DLD1 (cell line): ENCODE measurements around the gene ACSS1.

Experiments
- in situ Hi-C: cut with HindIII; loops from 2 replicates; pipeline ENCODE4 v1.10.0; 2017; ENCODE audit warnings: low sequenced_read_pairs

The ACSS1 gene

DNA sequence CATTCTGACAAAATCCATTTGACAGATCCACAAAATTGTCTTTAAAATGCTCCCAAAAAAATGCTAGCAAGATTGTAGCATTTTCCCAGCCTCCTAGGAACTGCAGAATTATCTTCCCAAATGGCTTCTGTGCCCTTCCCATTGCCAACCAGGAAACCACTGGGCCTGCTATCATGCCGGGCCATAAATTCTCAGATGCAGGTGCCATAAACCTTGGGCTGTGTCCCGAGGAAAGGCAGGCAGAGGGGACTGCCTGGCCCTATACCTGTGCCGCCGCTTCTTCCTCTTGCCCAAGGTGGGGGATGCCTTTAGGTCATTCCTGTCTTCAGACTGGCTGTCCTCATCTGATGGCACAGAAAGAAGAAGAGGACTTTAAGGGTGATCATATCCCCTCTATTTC is 21.2 kb upstream of the ACSS1 start:
- in situ Hi-C loops = no loop called here

DNA sequence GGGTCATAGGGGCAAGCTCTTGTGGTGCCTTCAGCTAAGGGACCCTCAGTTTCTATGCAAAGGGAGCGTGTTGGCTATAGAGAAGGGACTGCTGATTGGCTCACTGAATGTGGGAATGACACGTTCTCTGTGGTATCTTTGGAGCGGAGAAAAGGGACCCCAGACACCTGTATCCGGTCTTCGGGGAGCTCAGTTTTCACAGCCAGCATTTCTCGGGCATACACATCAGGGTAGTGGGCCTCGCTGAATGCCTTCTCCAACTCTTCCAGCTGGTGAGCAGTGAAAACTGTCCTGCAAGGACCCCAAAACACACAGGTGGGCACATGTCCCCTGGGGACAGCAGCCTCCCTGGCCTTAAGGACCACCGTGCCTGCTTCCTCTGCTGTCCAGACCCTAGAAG is 20.7 kb upstream of the ACSS1 start:
- in situ Hi-C loops = no loop called here

DNA sequence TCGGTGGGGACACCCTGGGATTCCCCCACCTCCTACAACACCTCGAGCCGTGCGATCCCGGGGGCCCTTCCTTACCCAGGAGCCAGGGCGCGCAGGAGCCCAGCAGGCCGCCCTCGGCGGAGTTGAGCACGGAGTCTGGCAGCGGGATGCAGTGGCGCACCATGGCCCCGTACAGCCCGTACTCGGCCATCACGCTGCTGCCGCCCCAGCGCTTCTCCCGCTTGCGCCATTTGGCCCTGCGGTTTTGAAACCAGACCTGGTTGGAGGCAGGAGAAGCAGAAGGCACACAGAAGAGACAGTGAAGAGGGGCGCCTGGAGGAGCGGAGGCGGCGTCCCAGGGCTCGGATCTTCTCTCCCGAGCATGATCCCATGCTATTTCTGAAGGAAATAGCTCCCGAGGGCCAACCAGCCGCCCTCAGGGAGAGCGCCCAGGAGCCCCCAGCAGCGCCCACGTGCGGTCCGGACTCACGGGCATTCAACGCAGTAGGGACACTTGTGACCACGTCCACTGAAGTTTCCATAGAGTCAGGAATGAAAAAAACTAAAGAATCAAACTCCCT is 19.8 kb upstream of the ACSS1 start:
- in situ Hi-C loops = no loop called here

DNA sequence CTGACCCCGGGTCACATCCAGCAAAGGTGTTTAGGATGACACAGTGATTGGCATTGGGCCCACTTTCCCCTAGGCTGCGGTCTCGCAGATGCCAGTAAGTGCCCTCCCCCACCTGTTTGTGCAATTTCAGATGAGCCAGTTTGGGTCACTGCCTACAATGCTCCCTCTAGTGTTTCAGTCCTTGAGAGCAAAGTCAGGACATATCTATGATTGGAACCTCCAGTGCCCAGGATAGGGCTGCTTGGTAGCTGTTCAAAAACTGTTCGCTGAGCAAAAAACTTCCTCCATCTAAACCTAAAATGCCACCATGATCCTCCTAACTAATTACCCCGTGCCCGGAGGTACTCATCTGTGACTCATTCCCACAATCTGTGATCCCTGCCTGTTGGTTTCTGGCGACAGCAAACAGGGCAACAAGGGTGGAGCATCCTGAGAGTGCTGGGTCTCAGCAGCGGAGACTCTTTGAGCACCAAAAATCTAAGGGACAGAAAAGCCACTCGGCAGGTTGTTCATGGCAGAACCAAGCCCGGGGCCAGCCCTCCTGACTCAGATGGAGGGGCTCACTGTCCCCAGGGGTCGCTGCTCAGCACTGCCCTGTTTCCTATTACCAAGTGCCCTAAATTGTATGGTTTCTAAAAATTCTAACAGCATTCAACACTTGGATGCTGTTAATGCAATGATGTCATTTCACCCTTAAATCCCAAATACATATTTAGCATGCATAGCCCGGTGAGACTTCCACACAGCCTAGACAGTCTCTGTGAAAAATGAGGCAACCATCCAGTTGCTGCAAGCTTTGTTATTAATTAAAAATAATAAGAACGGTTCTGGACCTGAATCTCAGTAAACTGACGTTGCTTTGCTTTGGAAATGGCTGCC is 19.0 kb upstream of the ACSS1 start:
- in situ Hi-C loops = no loop called here

DNA sequence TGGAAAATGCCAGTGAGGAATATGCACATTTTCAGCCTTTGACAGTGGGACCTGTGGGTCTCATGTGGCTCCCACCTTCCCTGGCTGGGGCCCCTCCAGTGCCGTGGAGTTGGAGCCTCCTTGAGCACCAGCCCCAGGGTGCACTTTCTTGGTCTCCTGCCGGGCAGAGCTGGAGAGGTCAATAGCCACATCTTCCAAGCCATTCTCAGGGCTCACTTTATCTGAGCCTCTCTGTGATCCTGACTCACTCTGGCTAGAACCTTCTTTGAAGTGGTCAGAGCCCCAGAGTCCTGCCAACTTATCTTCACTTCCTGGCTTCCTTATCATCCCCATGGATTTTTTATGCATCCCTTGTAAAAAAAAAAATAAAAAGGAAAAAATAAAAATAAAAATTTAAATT is 18.3 kb upstream of the ACSS1 start:
- in situ Hi-C loops = no loop called here

DNA sequence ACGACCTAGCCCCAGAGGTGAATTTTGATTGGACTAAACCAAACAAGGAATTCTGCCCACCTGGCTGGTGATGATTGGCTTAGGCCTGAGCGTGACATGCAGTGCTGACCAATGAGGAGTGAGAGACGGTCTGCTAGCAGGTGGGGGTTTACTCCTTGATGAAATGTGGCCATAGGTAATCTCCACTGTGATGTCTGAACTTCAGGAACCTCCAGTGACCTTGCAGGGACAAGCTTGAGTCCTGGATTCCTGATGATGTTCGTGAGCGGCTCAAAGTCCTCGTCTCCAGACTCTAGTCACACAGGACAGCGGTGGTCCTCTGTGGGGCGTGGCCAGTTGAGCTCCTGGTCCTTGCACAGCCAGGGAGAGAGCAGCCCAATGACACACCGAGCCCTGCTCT is 15.6 kb upstream of the ACSS1 start:
- in situ Hi-C loops = loop anchor here (5.0 kb wide), 1 partner anchor 91 kb away; no protein-coding TSS in a partner anchor

DNA sequence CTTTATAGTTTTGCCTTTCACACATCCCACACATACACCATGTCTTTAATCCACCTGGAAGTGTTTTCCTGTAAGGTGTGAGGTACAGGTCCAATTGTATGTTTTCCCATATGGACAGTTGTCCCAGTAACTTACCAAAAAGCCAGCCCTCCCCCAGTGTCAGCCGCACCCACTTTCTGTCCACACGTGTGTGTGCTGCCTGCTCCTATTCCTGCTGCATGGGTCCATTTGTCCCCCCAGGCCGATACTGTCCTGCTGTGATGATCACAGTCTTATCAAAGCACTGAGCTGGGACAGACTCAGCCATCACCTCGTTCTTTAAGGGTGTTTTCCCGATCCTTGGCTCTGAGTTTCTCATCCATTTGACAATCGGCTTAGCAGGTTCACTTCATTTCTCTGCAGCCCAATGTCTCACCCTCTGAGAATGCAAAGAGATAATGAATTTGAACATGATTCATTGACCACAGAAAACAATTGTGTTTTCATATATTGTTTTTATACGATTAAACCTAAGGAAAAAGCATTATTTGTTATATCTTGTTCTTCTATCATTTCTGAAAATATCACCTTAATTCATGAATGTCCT is 14.4 kb upstream of the ACSS1 start:
- in situ Hi-C loops = loop anchor here (5.0 kb wide), 1 partner anchor 90 kb away; no protein-coding TSS in a partner anchor

DNA sequence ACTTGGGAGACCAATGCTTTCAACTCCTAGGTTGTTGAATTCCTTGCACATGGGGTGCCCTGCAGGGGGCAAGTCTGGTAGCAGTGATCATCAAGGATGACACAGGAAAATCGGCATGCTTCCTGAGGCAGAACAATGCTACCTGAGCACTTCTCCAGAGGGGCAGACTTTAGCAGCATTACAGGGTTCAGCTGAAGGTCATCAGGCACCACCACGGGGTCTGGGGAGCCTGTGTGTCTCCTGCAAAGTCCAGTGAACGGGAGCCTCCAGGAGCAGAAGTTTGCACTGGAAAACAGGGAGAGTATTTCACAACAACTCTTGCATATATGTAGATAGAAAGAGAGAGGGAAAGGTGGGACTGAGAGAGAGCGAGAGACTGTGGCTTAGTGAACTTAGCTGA is 13.8 kb upstream of the ACSS1 start:
- in situ Hi-C loops = loop anchor here (5.0 kb wide), 1 partner anchor 89 kb away; no protein-coding TSS in a partner anchor

DNA sequence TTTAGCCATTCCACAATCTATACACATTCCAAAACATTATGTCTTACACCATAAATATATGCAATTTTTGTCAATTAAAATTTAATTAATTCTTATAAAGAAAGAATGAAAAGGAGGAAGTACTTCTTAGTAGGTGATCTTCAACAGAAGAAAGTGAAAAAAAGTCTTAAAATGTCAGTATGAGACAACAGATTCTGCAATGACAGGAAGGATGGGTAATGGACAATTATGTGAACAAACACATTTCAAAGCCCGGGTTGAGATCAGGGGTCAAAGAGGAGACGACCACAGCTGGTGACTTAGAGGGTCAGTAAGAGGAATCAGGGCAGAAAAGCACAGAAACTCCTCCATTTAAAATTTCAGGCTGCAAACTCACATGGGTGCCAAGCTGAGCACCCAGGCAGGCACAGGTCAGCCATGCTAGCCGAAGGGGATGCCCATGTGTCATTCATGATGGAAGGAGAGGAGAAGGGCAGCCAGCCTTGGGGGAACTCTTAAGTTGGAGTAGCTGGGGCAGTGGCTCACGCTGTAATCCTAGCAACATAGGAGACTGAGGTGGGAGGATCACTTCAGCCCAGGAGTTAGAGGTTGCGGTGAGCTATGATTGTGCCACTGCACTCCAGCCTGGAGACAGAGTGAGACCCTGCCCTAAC is 13.0 kb upstream of the ACSS1 start:
- in situ Hi-C loops = loop anchor here (5.0 kb wide), 1 partner anchor 89 kb away; no protein-coding TSS in a partner anchor

DNA sequence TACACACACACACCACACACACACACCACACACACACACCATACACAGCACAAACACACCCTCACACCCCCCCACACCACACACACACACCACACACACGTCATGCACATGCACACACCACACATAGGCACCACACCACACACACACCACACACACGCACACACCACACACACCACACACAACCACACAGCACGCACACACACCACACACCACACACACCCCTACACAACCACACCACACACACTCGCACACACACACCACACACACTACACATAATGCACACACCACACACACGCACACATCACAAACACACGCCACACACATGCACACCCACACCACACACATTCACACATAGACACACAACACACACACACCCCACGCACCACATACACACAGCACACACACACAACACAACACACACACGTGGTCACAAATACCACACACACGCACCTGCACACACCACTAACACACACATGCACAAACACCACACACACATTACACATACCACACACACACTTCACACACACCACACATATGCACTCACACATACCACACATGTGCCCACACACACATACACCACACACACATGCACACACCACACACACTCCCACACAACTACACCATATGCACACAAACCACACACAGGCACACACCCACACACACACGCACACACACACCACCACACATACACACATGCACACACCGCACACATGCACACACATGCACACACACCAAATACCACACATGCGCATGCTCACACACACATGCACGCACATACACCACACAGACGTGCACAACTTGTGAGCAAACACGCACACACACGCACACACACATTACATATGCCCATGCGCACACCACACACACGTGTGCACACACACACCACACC is 9.4 kb upstream of the ACSS1 start:
- in situ Hi-C loops = no loop called here

DNA sequence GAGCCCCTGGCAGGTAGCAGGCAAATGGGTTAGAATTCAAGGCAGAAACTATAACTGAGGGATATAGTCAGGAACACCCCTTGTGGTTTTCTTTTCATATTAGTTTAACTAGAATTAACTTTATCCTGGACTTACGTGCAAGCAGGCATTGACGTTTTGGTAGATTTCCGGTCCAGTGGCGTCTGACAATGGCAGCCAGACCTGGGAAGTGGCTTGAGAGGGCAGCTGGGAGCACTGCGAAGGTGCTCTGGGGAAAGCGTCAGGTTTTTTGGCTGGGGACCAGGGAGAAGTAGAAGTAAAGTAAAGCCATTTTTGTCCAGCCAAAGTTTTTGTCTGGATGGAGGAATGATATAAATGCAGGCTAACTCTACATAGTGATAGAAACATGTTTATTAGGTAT is 8.4 kb upstream of the ACSS1 start:
- in situ Hi-C loops = no loop called here

DNA sequence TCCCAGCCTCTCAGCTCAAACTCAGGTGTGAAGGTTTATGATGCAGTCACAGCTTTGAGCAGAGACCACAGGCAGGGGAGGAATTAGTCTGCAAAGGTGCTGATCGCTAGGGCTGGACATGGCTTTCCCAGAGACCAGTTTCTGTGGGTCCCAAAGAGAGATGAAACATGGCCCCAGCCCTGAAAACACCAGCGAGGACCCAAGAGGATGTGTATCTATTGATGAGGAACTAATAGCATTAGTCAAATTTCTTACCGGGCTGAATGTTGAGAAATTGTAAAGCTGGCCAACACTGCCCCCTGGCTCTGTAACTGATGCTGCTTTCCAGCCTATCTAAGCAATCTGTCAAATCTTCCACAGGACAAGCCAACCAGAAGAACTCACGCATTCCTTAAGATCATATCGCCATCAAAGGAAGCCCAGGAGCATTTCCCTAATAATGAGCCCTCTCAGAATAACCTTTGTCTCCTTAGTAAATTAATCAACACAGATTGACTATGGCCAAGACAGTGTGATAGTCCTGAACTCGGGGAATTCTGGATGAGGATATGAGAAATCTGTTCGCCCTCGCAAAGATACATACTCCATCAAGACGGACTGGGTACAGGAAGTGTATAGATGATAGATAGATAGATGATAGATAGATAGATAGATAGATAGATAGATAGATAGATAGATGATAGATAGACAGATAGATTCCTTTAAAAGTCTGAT is 7.8 kb upstream of the ACSS1 start:
- in situ Hi-C loops = no loop called here

DNA sequence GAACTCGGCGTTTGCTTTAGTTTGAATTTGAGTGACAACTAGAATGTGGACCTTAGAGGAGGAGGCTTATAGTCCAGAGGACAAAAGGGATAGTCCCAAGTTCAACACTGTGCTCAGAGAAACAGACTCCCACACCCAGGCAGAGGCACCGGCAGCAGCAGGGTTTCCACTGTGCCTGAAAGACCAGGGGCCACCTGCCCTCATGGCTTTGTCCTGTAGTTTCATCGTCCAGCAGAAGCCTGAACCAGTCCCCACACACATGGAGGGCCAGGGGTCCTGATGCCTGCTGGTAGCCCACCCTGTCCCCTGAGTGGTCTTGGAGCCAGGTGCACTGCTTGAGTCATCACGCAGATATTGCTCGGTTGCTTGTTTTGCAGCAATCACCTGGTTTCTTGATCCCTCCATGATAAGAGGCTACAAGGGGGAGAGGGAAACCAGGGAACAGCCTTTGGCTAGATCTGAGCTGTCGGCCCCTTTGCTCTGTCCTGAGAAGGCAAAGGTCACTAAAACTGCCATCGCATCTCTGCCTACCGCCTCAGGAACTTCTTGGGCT is 7.2 kb upstream of the ACSS1 start:
- in situ Hi-C loops = no loop called here

DNA sequence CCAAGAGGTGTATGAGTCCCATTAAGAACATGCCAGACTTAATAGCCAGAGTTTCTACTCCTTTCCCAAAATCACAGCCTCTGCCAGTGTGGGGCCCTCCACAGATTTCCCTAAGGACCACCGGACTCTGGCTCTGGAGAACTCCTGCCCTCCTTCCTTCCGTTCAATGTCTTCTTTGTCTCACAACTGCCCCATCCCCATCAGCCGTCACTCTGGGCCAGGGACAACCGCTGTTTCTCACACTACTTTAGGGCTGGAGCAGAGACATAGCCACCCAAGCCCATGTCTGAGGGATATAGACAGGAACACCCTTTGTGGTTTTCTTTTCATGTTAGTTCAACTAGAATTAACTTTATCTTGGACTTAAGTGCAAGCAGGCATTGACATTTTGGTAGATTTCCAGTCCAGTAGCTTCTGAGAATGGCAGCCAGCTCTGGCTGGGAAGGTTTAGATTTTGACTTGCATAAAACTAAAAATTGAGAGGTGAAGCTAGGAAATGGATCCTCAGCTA is 6.7 kb upstream of the ACSS1 start:
- in situ Hi-C loops = no loop called here

DNA sequence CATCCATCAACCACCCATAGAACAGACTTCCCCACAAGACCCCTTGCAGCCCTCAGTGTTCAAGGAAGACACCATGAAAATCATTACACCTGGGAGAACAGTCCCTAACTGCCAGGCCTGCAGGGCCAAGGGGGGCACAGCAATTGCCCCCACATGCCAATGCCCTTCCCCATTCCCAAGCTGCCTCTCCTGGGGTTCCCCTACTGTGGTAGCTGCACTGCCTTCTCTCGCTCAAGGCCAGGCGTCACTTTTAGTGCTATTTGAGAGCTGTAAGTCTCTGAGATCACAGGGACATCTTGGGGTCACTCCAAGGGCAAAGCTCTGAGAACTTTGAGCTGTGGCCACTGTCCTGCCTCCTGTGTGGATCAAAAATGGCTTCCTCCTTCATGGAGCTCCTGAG is 6.0 kb upstream of the ACSS1 start:
- in situ Hi-C loops = no loop called here

DNA sequence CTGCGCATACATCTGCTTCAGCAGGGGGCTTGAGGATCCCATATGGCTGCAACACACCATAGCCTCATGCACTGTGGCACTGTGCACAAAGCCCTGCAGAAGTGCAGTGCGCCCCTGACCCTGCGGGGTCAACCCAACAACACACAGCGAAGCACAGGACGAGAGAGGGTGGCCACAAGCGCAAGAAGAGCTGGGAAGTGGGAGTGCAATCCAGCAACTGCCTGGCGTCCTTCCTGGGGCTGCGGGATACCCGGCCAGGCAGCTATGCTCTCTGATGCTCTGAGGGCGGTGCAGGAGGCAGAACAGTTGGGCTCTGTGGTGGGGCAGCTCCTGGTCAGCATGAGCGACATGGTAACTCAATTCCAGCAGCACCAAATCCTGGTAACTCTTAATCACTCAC is 5.6 kb upstream of the ACSS1 start:
- in situ Hi-C loops = no loop called here

DNA sequence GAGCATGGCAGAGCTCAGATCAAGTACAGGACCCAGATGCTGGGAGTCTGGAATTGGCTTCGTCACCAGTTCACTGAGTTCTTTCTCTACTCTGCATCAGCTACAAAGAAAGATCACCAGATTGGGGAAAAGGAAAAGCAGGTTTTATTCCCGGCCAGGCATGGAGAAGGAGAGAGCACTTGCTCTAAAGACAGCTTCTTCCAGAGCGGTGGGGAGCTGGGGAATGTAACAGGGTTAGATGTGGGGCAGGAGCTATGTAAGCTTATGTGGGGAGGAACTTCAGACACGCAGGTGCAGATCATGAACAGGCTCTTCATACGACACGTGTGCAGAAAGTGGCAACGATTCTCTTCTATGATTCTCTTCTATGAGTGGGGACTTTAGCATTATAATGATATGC is 4.9 kb upstream of the ACSS1 start:
- in situ Hi-C loops = no loop called here

DNA sequence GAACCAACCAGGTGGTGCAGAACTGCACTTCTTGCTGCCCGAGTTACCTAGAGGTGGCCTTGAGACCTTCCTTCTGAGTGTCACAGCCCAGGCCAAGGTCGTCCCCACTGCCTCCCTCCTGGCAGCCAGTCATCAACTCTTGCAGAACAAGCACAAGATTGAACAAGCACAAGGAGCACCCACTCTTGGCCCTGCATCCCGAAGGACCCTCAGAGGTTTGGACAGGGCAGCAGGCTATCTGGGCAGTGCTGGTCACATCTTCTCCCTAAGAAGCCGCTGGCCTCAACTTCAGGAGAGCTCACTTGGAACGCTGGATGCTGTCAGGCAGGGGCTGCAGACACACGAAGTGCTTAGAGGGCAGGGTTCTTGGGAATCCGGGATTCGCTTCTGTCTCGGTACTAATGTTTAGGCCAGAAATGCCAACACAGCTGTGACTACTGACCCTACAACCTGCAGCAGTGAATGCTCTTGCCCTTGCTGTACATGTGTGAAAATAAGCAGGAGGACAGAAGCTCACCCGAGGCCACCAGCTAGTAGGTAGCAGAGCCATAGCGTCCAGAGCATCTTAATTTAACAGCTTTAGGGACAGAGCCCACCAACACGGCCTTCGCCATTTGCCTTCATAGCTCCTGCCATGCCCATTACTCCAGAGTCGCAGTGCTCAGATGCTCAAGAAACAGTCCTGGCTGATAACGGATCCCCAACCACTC is 4.0 kb upstream of the ACSS1 start:
- in situ Hi-C loops = no loop called here
